Left hindlimb (tissue), 1 donor: ENCODE results near the gene ZNF570.
A peak's percentile ranks its signal among the peaks of the same experiment; 100 is the strongest.

Experiments
- DNase-seq: peaks from one replicate; pipeline ENCODE4 v3.0.0-alpha.2; 2018

The ZNF570 gene

GRCh38 chr19:37468961-37469777 lies at the start of gene ZNF570:
Gene ZNF570 (plus strand): TSS chr19:37469356. CDS start chr19:37470355, 999 bp downstream.
- peak; percentile 93 for DNase-seq

- DNase-seq: no peak
Observed at GRCh38 chr19:37452500-37453245, 16.5 kb upstream of the ZNF570 start.

- no peak for DNase-seq
Observed at GRCh38 chr19:37466277-37466797, 2.8 kb upstream of the ZNF570 start.

GRCh38 chr19:37466798-37467607 lies 2.2 kb upstream of the ZNF570 start, which contains the start of gene ZNF569:
Gene ZNF569 (minus strand): TSS chr19:37467444. CDS start chr19:37444921, 22,523 bp downstream.
- peak; percentile 95 for DNase-seq

- no peak for DNase-seq
Observed at GRCh38 chr19:37467608-37468090, 1.5 kb upstream of the ZNF570 start.

- DNase-seq: no peak
Observed at GRCh38 chr19:37470216-37470615, 1.1 kb downstream of the ZNF570 start.

- no peak for DNase-seq
Observed at GRCh38 chr19:37472165-37472564, 3.0 kb downstream of the ZNF570 start.

GRCh38 chr19:37484406-37485168 lies 15.4 kb downstream of the ZNF570 start:
- DNase-seq: no peak

GRCh38 chr19:37492213-37492612 lies 23.1 kb downstream of the ZNF570 start:
- no peak for DNase-seq

GRCh38 chr19:37505958-37506386 lies 36.8 kb downstream of the ZNF570 start:
- no peak for DNase-seq

GRCh38 chr19:37506387-37507166 lies 37.4 kb downstream of the ZNF570 start, which contains the start of gene ZNF793:
Gene ZNF793 (plus strand): TSS chr19:37506939. CDS start chr19:37523440, 16,501 bp downstream.
- DNase-seq: peak; percentile 89

- no peak for DNase-seq
Observed at GRCh38 chr19:37507167-37507464, 38.0 kb downstream of the ZNF570 start.

- DNase-seq: no peak
Observed at GRCh38 chr19:37511186-37511585, 42.0 kb downstream of the ZNF570 start.

GRCh38 chr19:37511821-37512220 lies 42.7 kb downstream of the ZNF570 start:
- no peak for DNase-seq

GRCh38 chr19:37513397-37513796 lies 44.2 kb downstream of the ZNF570 start:
- DNase-seq: no peak

GRCh38 chr19:37519890-37520289 lies 50.7 kb downstream of the ZNF570 start:
- no peak for DNase-seq

GRCh38 chr19:37537391-37537947 lies 68.3 kb downstream of the ZNF570 start:
- no peak for DNase-seq
